ENCODE measurements around the gene SENP1.

Gene SENP1

GRCh38 chr12:48032597-48032996 lies 73.3 kb downstream of the SENP1 start:
- no peak for DNase-seq

- no peak for DNase-seq
These were observed 74.5 kb downstream of the SENP1 start for GRCh38 chr12:48031135-48031960.

GRCh38 chr12:48030173-48030650 lies 75.7 kb downstream of the SENP1 start:
- DNase-seq = no peak

- DNase-seq = no peak
These were observed 76.2 kb downstream of the SENP1 start for GRCh38 chr12:48029491-48030172.

GRCh38 chr12:48028541-48029431 lies 77.1 kb downstream of the SENP1 start:
- DNase-seq = no peak

GRCh38 chr12:48027183-48028002 lies 78.5 kb downstream of the SENP1 start:
- DNase-seq = no peak

GRCh38 chr12:48026060-48026827 lies 79.6 kb downstream of the SENP1 start:
- DNase-seq = no peak

- no peak for DNase-seq
These were observed 80.6 kb downstream of the SENP1 start for GRCh38 chr12:48025281-48025680.

- DNase-seq = no peak
These were observed 81.1 kb downstream of the SENP1 start for GRCh38 chr12:48024735-48025134.

- no peak for DNase-seq
These were observed 82.5 kb downstream of the SENP1 start for GRCh38 chr12:48023386-48023785.

GRCh38 chr12:48022676-48023385 lies 83.0 kb downstream of the SENP1 start:
- DNase-seq = no peak

- DNase-seq = no peak
These were observed 83.7 kb downstream of the SENP1 start for GRCh38 chr12:48022180-48022521.

GRCh38 chr12:48021485-48022179 lies 84.2 kb downstream of the SENP1 start:
- no peak for DNase-seq

GRCh38 chr12:48019639-48020265 lies 86.1 kb downstream of the SENP1 start:
- no peak for DNase-seq

GRCh38 chr12:48018618-48018995 lies 87.3 kb downstream of the SENP1 start:
- DNase-seq = no peak

- no peak for DNase-seq
These were observed 87.8 kb downstream of the SENP1 start for GRCh38 chr12:48017921-48018617.

- no peak for DNase-seq
These were observed 88.4 kb downstream of the SENP1 start for GRCh38 chr12:48017496-48017895.

GRCh38 chr12:48016373-48017020 lies 89.4 kb downstream of the SENP1 start:
- DNase-seq = no peak

- DNase-seq = no peak
These were observed 89.9 kb downstream of the SENP1 start for GRCh38 chr12:48015954-48016353.

Data from stimulated activated CD8-positive, alpha-beta memory T cell treated with anti-CD3 and anti-CD28 coated beads, Interleukin-4, amount 100 ng/mL, for 48 hours (primary cell).